ENCODE measurements around the gene NOP56.

Gene NOP56

GRCh38 chr20:2640899-2641298, 11.5 kb upstream of the NOP56 start:
- DNase-seq (ENCODE audit: low read depth in 3 of 3, low spot score in 1 of 3) = no peak

GRCh38 chr20:2643708-2644107, 8.7 kb upstream of the NOP56 start:
- no peak for DNase-seq (ENCODE audit: low read depth in 3 of 3, low spot score in 1 of 3)

- DNase-seq (ENCODE audit: low read depth in 3 of 3, low spot score in 1 of 3) = peak in 1 of 3 donors; percentile 40
These were observed 508 bp downstream of the NOP56 start for GRCh38 chr20:2652724-2653555.

GRCh38 chr20:2653556-2654383, 1.3 kb downstream of the NOP56 start:
- no peak for DNase-seq (ENCODE audit: low read depth in 3 of 3, low spot score in 1 of 3)

GRCh38 chr20:2654384-2654822, 2.0 kb downstream of the NOP56 start:
- DNase-seq (ENCODE audit: low read depth in 3 of 3, low spot score in 1 of 3) = no peak

GRCh38 chr20:2654831-2655230, 2.4 kb downstream of the NOP56 start:
- no peak for DNase-seq (ENCODE audit: low read depth in 3 of 3, low spot score in 1 of 3)

GRCh38 chr20:2655331-2656116, 3.1 kb downstream of the NOP56 start:
- no peak for DNase-seq (ENCODE audit: low read depth in 3 of 3, low spot score in 1 of 3)

GRCh38 chr20:2656471-2657117, 4.2 kb downstream of the NOP56 start:
- DNase-seq (ENCODE audit: low read depth in 3 of 3, low spot score in 1 of 3) = no peak

- no peak for DNase-seq (ENCODE audit: low read depth in 3 of 3, low spot score in 1 of 3)
These were observed 4.8 kb downstream of the NOP56 start for GRCh38 chr20:2657241-2657640.

- DNase-seq (ENCODE audit: low read depth in 3 of 3, low spot score in 1 of 3) = no peak
These were observed 5.2 kb downstream of the NOP56 start for GRCh38 chr20:2657674-2658073.

GRCh38 chr20:2658414-2659354, 6.3 kb downstream of the NOP56 start:
- no peak for DNase-seq (ENCODE audit: low read depth in 3 of 3, low spot score in 1 of 3)

GRCh38 chr20:2659547-2659946, 7.1 kb downstream of the NOP56 start:
- no peak for DNase-seq (ENCODE audit: low read depth in 3 of 3, low spot score in 1 of 3)

- no peak for DNase-seq (ENCODE audit: low read depth in 3 of 3, low spot score in 1 of 3)
These were observed 11.0 kb downstream of the NOP56 start for GRCh38 chr20:2663364-2663886.

GRCh38 chr20:2663887-2664719, 11.7 kb downstream of the NOP56 start, which contains the start of gene IDH3B:
TSS of gene IDH3B (minus strand) at chr20:2664216. CDS start at chr20:2664188, 28 bp downstream.
- DNase-seq (ENCODE audit: low read depth in 3 of 3, low spot score in 1 of 3) = peak; percentile 60 to 83 (median 78)

GRCh38 chr20:2671977-2672376, 19.5 kb downstream of the NOP56 start:
- DNase-seq (ENCODE audit: low read depth in 3 of 3, low spot score in 1 of 3) = no peak

GRCh38 chr20:2672446-2672845, 20.0 kb downstream of the NOP56 start:
- DNase-seq (ENCODE audit: low read depth in 3 of 3, low spot score in 1 of 3) = no peak

GRCh38 chr20:2673453-2673852, 21.0 kb downstream of the NOP56 start:
- no peak for DNase-seq (ENCODE audit: low read depth in 3 of 3, low spot score in 1 of 3)

- no peak for DNase-seq (ENCODE audit: low read depth in 3 of 3, low spot score in 1 of 3)
These were observed 27.6 kb downstream of the NOP56 start for GRCh38 chr20:2680046-2680445.

All from stimulated activated CD4-positive, alpha-beta T cell treated with anti-CD3 and anti-CD28 coated beads, TNF-alpha, amount 100 ng/mL, for 1 hour (primary cell).